Left hindlimb (tissue), 1 donor: Measurements from ENCODE around the gene TAF9.
A peak's percentile ranks its signal among the peaks of the same experiment; 100 is the strongest.
"Not testable (repeated sequence)": the region's sequence is repeated elsewhere in the genome, so short reads cannot be mapped to it uniquely, and the experiment has no call there.

Experiments used
- DNase-seq: peaks from one replicate; pipeline ENCODE4 v3.0.0-alpha.2; 2018

Gene TAF9

GRCh38 chr5:69369340-69370121, at the start of gene TAF9, which contains the start of the genes AK6 and RAD17:
Gene TAF9 (minus strand): TSS chr5:69369520. CDS start chr5:69365737, 3,783 bp downstream.
Gene AK6 (minus strand): TSS chr5:69369520. CDS start chr5:69369490, 30 bp downstream.
Gene RAD17 (plus strand): TSS chr5:69369818. CDS start chr5:69372209, 2,391 bp downstream.
- peak; percentile 95 for DNase-seq

- no peak for DNase-seq
Observed at GRCh38 chr5:69418554-69418953, 49.2 kb upstream of the TAF9 start.

- DNase-seq, result no peak
Observed at GRCh38 chr5:69416699-69417098, 47.4 kb upstream of the TAF9 start.

GRCh38 chr5:69416180-69416579, 46.9 kb upstream of the TAF9 start:
- DNase-seq, result no peak

- no peak for DNase-seq
Observed at GRCh38 chr5:69415584-69415958, 46.3 kb upstream of the TAF9 start.

GRCh38 chr5:69414885-69415583, 45.7 kb upstream of the TAF9 start, which contains the start of gene MARVELD2:
Gene MARVELD2 (plus strand): TSS chr5:69415116. CDS start chr5:69419386, 4,270 bp downstream.
- peak; percentile 44 for DNase-seq

GRCh38 chr5:69404659-69405330, 35.5 kb upstream of the TAF9 start:
- DNase-seq, result no peak

GRCh38 chr5:69378376-69378775, 9.1 kb upstream of the TAF9 start:
- no peak for DNase-seq

GRCh38 chr5:69374911-69375446, 5.7 kb upstream of the TAF9 start:
- DNase-seq, result no peak

GRCh38 chr5:69372394-69372793, 3.1 kb upstream of the TAF9 start:
- no peak for DNase-seq

- DNase-seq, result not testable (repeated sequence)
Observed at GRCh38 chr5:69370335-69370734, 1.0 kb upstream of the TAF9 start.

- DNase-seq, result no peak
Observed at GRCh38 chr5:69368458-69369339, 621 bp downstream of the TAF9 start.

GRCh38 chr5:69367697-69368279, 1.5 kb downstream of the TAF9 start:
- no peak for DNase-seq

GRCh38 chr5:69364850-69365249, 4.5 kb downstream of the TAF9 start:
- DNase-seq, result no peak

- DNase-seq, result no peak
Observed at GRCh38 chr5:69364414-69364813, 4.9 kb downstream of the TAF9 start.

- no peak for DNase-seq
Observed at GRCh38 chr5:69360442-69360841, 8.9 kb downstream of the TAF9 start.

- no peak for DNase-seq
Observed at GRCh38 chr5:69359699-69360098, 9.6 kb downstream of the TAF9 start.

- DNase-seq, result no peak
Observed at GRCh38 chr5:69350664-69351063, 18.7 kb downstream of the TAF9 start.

GRCh38 chr5:69343083-69343482, 26.2 kb downstream of the TAF9 start:
- no peak for DNase-seq

- DNase-seq, result no peak
Observed at GRCh38 chr5:69341520-69342161, 27.7 kb downstream of the TAF9 start.

GRCh38 chr5:69335341-69335935, 33.9 kb downstream of the TAF9 start:
- DNase-seq, result no peak
